Upper lobe of left lung (tissue), 6 donors: Measurements from ENCODE around the gene RGS7. TPM values are rescaled to one million over a fixed set of nuclear protein-coding genes. Genes with fewer than 3 reads are reported as not detected.

Source experiments
- ATAC-seq, 2 donors: fragments of 200-7000 bp; cut with Tn5 transposase; one replicate each; pipeline ENCODE4 v1.9.1; 2022; ENCODE audit warnings: mild to moderate bottlenecking in 2 of 2, moderate library complexity in 2 of 2; ENCODE audit not compliant: low FRiP score in 2 of 2
- DNase-seq, 2 donors: peaks; one replicate each; pipeline ENCODE4 v3.0.0-alpha.2; 2019 to 2020
- H3K27ac ChIP-seq, 4 donors: fragments of 200-600 bp; sonication (generic); one replicate each; pipeline ENCODE4 v1.5.1; 2016 to 2019
- H3K27me3 ChIP-seq, 4 donors: fragments of 200-600 bp; sonication (generic); one replicate each; pipeline ENCODE4 v1.5.1; 2017 to 2019
- H3K36me3 ChIP-seq, 4 donors: fragments of 200-600 bp; sonication (generic); one replicate each; pipeline ENCODE4 v1.5.1; 2016 to 2019
- H3K4me1 ChIP-seq, 4 donors: fragments of 200-600 bp; sonication (generic); one replicate each; pipeline ENCODE4 v1.5.1; 2018 to 2019
- H3K4me3 ChIP-seq, 4 donors: fragments of 200-600 bp; sonication (generic); one replicate each; pipeline ENCODE4 v1.5.1; 2017 to 2019; ENCODE audit warnings: mild to moderate bottlenecking in 2 of 4, moderate library complexity in 1 of 4
- H3K9me3 ChIP-seq, 4 donors: fragments of 200-600 bp; sonication (generic); one replicate each; pipeline ENCODE4 v1.5.1; 2018 to 2019
- CTCF ChIP-seq, 6 experiments: fragments of 450-650 bp in 4 of 6; fragments of 200-600 bp in 2 of 6; sonication (generic) in 2 of 6; IDR thresholded peaks; one replicate each; pipeline ENCODE4 v1.5.1; 2016 to 2019; ENCODE audit warnings: antibody characterized with exemption in 6 of 6
- EP300 ChIP-seq, 4 donors: sonication (generic); formaldehyde crosslinking; IDR thresholded peaks; one replicate each; pipeline ENCODE4 v1.5.1; 2017; ENCODE audit warnings: antibody characterized with exemption in 4 of 4, control low read depth in 2 of 4
- POLR2A ChIP-seq, 4 donors: fragments of 450-650 bp; IDR thresholded peaks; one replicate each; pipeline ENCODE4 v1.5.1; 2016 to 2017; ENCODE audit warnings: antibody characterized with exemption in 4 of 4, mild to moderate bottlenecking in 2 of 4
- POLR2AphosphoS5 ChIP-seq, 2 donors: sonication (generic); formaldehyde crosslinking; IDR thresholded peaks; one replicate each; pipeline ENCODE4 v1.5.1; 2017; ENCODE audit warnings: antibody characterized with exemption in 2 of 2
- WGBS, 2 donors: methylation state at CpG; one replicate each; pipeline ENCODE4 v1.1.5; 2017 to 2018; 5-methylcytosine and 5-hydroxymethylcytosine counted together
- small RNA-seq, 4 donors: library from RNA; depleted of rRNA; stranded (forward); fragments of <200 nt; gene quantifications; one replicate each; pipeline ENCODE3, GENCODE V24; 2016
- total RNA-seq, 6 donors: library from RNA; depleted of rRNA in 4 of 6; stranded (reverse); fragments of >200 nt in 4 of 6; gene quantifications; one replicate each; pipeline versions ENCODE4 v1.1.0 to v1.2.1, GENCODE V29; 2016 to 2021
- donor health status: DM: no; HTN: no; CAD: no; lungs with moderate emphysema.
- donor health status: DM: no; HTN: yes; CAD: no; lungs with severe emphysema.

RGS7 gene
- total RNA-seq, 6 donors from 2014 or later = 0.15 TPM; not detected in 5

GRCh38 chr1:240732390-240732789 is 624.6 kb downstream of the RGS7 start:
- no peaks in the 10 kb centered on the region for H3K9me3 ChIP-seq
- no peak for DNase-seq
- H3K27ac ChIP-seq = no peak overlapping the region
- H3K27me3 ChIP-seq = no peaks in the 10 kb centered on the region
- H3K4me1 ChIP-seq = no peaks in the 10 kb centered on the region
- TF ChIP-seq POLR2AphosphoS5 (IDR thresholded peaks at IDR 0.05) (no peak), CTCF (IDR thresholded peaks at IDR 0.05) (peak in 4 of 6 experiments; percentile 33 to 52 (median 36)), POLR2A (IDR thresholded peaks at IDR 0.05) (no peak), EP300 (IDR thresholded peaks at IDR 0.05) (no peak)
- peak in 1 of 2 donors; percentile 76 for ATAC-seq
- H3K4me3 ChIP-seq = no peak overlapping the region
- 13 to 16% methylated on average over 5 of the region's 5 CpGs for WGBS, 2 donors
- H3K36me3 ChIP-seq = no peaks in the 10 kb centered on the region

Small RNA genes lying within 50 kb of the gene (small RNA-seq; reads per million reads assigned to genes)
- gene MIR3123 = 0 reads per million in 4 donors

Other genes starting within 250 kb of the RGS7 start
- gene FH, start 162.6 kb upstream of the RGS7 start, total RNA-seq = 10 to 100 TPM; 13.0 to 46.7 (median 37.6) TPM
- 10 to 100 TPM in 3 of 6 donors, 1 to 10 TPM in 3; 5.5 to 19.9 (median 9.7) TPM for gene KMO, start 175.2 kb upstream of the RGS7 start, total RNA-seq